ENCODE measurements around the gene RYR1.

DNA sequence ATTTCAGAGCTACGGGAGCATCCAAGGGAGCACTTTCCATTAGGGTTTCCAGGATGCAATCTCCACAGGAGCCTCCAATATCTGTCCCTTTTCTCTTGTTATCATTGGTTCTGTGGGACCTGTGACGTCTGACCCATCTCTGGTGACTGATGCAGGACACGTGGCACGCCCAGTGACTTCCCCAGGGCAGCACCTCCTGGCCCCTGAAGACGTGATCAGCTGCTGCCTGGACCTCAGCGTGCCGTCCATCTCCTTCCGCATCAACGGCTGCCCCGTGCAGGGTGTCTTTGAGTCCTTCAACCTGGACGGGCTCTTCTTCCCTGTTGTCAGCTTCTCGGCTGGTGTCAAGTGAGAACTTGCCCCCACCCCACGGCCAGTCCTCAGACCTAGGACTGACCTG lies 25.5 kb downstream of the RYR1 start:
- TF ChIP-seq, protein P1, sequence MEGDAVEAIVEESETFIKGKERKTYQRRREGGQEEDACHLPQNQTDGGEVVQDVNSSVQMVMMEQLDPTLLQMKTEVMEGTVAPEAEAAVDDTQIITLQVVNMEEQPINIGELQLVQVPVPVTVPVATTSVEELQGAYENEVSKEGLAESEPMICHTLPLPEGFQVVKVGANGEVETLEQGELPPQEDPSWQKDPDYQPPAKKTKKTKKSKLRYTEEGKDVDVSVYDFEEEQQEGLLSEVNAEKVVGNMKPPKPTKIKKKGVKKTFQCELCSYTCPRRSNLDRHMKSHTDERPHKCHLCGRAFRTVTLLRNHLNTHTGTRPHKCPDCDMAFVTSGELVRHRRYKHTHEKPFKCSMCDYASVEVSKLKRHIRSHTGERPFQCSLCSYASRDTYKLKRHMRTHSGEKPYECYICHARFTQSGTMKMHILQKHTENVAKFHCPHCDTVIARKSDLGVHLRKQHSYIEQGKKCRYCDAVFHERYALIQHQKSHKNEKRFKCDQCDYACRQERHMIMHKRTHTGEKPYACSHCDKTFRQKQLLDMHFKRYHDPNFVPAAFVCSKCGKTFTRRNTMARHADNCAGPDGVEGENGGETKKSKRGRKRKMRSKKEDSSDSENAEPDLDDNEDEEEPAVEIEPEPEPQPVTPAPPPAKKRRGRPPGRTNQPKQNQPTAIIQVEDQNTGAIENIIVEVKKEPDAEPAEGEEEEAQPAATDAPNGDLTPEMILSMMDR (IDR thresholded peaks at IDR 0.05): no peak
- TF ChIP-seq POLR2A (IDR thresholded peaks at IDR 0.05) (no peak), POLR2AphosphoS5 (IDR thresholded peaks at IDR 0.05) (no peak)

Data from gastroesophageal sphincter (tissue), 3 donors.